Amygdala (tissue), 56 donors: ENCODE data around the gene EPAS1.
"Not testable (repeated sequence)": the region's sequence is repeated elsewhere in the genome, so short reads cannot be mapped to it uniquely, and the experiment has no call there.

Source experiments
- DNase-seq, 56 donors: peaks; one replicate each; lab custom pipeline; 2025; lab: John Stamatoyannopoulos, UW

EPAS1 gene

DNA sequence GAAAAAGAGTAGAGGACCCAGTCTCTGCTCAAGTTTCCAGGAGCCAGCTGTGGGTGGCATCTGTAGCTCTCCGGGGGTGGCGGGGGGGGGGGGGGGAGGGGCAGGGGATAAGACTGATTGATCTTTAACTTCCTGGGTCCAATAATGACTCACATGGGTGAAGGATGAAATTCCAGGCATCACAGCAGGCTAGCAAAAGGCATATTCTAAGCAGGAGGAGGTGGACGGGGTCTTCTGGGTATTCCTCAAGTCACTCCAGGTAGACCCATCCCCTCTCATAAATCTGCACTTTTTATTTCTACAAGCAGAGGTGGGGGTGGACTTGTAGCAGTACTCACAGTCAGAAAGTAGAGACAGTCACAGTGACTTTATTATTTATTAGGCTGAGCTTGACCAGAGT is 96.7 kb downstream of the EPAS1 start:
- no peak for DNase-seq

DNA sequence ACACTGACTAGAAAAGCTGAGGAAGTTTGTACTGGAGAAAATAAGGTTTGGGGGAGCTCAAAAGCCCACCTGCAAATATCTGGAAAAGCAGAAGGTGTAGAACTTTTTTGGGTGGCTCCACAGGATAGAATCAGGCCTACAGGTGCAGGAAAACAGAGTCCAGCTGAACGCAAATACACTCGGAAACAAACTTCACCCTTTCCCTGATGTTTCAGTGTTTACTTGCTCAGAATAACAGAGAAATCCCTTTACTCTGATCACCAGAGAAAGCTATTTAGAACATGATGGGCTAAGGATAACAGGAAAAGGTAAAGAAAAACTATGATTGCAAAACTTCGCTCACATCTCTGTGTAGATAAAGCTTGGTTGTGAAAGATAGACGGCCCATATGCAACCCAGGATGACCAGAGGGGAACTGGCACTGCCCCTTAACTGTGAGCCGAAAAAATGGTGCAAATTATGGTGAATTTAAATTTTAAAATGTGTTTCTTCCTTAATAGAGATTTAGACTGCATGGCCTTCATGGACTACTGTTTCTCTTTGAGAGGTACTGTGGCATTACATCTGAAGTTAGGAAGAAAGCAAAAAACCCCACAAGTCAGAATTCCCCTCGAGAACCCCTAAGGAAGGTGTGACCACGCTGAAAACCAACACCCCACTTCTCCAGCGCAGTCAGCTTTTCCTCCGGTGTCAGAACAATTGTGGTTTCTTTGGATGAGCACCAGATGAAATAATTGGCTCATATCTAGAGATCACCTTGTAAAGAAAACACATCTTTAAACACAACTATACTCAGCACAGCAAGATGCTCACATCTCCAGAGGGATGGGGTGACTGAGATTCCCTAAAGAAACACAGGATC is 97.7 kb downstream of the EPAS1 start:
- DNase-seq, result no peak

DNA sequence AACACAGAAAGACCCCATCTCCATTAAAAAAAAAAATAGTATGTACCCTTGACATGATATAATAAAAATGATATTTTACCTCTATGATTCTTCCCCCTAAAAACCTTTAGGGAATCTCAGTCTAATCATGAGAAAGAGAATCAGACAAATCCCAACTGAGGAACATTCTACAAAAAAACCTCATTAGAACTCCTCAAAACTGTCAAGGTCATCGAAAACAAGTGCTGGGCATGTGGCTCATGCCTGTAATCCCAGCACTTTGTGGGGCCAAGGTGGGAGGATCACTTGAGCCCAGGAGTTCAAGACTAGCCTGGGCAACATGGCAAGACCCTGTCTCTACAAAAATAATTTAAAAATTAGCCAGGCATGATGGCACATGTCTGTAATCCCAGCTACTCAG is 98.5 kb downstream of the EPAS1 start:
- not testable (repeated sequence) for DNase-seq

DNA sequence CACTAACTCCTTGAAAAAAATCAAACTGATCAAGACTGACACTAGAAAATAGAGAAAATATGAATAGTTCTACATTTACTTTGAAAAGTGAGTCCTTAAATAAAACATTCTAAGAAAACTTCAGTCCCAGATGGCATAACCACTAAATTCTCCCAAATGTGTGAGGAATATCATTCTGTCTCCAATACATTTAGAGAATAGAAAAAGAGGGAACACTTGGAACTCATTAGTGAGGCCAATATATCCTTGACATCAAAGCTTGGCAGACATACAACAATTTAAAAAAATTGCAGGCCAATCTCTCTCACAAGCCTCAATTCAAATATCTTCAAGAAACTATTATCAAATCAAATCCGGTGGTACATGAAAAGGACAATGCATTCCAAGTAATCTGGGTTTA is 102.8 kb downstream of the EPAS1 start:
- DNase-seq, result no peak

DNA sequence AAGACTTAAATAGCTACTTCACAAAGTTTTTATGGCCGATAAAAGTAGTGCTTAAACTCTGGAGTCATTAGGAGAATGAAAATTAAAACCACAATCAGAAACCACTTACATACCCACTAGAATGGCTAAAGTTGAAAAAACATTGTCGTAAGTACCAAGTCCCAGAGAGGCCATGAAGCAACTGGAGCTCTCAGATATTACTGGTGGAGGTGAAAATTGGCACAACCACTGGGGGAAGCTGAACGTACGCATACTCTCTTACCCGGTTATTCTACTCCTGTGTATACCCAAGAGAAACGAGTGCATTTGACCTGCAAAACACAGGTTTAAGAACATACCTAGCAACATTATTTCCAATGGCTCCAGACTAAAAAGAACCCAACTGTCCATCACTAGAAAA is 105.7 kb downstream of the EPAS1 start:
- DNase-seq, result no peak

DNA sequence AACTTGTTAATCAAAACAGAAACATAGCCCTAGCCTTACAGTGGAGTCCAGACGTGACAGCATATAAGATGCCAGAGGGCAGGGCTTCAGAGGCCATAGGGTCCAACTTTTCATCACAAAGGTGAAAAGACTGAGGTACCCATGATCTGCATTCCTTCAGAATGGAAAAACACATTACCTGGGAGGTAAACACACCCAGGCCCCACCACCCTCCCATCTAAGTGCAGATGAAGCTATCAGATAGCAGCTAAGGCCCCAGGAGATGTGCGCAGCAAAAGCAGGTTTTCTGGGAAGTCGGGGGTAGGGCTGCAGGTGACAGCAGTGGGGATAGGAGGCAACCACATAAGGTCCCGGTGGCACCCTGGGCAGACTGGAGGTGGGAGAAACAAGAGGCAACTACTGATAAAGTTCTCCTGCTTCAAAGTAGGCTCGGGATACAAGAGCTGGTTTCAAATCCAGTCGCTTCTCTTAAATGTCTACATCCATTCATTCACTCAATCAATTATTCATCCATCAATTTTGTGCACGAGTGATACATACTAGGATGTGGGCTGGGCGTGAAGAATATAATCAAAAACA is 107.1 kb downstream of the EPAS1 start:
- DNase-seq, result no peak

DNA sequence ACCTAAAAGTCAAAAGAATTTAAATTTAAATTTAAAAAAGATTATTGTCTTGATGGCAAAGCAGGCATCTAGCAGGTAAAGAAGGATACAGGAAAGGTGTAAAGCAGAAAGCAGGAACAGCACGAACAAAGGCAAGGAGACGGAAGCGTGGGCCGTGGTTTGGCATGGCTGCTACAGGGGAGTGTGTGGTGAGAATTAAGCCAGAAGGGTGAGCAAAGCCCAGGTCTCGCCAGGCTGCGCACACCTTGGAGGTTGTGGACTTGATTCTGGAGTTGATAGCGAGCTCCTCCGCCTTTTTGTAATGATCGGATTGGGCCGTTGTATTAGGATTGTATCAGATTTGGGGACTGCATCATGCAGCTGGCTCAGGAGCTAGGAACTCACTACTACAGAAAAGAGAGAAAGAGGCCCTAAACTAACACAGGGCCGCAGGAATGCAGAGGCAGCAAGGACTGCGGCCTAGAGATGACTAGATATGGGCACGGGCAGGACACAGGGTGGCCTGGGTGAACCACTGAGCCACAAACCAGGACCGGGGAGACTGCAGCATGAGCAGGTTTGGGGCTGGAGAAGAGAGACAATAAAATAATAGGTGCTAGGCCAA is 110.7 kb downstream of the EPAS1 start:
- no peak for DNase-seq

DNA sequence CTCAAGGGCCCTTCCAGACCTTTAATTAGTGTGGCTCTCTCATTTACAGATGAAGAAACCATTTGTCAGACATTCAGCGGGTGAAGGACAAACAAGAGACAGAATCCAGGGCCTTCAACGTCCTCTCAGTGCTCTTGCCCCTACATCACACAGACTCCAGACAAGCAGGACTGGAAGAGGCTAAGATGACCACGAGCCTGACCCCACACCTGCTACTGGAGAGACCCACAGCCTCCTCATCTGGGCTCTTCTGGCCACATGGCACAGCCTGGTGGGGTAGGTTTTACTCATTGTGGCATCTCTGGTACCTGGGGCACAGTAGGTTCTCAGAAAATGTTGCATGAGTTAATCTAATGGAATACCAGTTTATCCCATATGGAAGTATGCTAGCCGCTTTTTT is 112.5 kb downstream of the EPAS1 start:
- no peak for DNase-seq

DNA sequence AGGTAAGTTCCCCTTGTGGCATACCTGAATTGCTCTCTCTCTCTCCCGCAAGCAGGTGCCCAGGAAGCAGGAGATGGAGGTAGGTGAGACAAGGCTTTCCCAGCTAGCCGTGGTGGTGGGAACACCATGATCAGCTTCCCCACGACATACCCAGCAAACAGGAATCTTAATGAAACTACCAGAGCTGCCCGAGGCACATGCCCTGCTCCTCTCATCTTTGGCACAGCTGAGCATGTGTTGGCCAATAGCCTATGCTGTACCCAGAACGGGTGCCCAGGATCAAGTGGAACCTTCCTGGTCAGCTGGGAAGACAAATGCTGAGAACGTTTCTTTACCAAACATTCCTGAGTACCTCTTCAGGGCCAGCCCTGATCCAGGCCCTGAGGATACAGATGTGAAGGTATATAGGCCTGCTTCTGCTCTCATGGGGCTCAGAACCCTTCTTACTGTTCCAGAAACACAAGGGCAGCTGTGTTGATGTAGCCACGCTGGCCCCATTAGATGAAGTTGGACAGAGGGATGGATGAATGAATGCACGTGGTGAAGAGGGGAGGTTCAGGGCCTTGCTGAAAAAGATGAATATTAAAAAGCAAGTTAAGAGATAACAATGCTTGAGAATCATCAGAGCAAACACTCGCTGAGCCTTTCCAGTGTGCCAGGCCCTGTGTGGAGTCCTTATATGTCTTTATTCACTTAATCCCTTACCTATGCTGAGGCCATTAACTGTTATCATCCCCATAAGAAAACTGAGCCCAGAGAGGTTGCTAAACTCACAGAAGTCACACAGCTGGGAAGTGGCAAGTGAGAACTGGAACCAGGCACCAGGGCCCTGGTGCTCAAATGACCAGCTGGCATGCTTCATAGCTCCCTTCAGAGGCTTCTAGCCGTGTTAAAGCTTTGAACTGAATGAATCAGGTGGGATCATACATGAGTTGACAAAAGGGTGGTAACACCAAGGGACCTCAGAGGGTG is 113.4 kb downstream of the EPAS1 start:
- DNase-seq, result no peak

DNA sequence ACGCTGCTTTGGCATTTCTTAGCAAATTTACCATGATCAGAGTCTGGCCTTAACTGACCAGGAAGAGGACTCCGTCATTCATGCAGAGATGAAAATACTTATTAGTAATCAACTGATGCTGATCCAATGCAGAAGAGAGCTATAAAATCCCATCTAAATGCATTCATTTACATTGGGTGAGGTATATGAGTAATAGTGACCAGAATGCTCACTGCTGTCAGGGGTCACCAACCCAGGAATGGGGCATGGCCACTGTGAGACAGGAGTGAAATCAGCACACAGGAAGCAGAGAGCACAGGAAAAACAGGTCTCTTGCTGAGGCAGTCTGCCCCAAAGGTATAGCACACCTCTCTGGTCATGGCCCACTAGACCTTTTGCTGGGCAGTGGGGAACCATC is 114.0 kb downstream of the EPAS1 start:
- DNase-seq, result no peak

DNA sequence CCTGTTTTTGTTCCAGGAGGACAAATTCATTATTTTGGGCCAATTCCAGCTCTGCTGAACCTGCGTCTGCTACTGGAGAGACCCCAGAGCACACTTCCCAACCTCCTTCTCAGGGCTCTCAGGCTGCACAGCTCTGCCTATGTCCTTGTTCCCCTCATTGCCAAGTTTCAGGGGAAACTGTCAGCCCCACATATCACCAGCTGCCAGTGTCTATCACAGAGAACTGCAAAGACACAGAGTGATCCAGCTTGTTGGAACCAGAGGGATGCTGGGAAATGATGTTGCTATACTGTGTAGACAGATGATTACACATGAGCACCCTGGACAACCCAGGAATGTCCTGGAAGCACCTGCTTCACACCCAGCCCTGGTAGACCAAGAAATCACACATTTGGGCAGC is 114.8 kb downstream of the EPAS1 start:
- DNase-seq, result no peak

DNA sequence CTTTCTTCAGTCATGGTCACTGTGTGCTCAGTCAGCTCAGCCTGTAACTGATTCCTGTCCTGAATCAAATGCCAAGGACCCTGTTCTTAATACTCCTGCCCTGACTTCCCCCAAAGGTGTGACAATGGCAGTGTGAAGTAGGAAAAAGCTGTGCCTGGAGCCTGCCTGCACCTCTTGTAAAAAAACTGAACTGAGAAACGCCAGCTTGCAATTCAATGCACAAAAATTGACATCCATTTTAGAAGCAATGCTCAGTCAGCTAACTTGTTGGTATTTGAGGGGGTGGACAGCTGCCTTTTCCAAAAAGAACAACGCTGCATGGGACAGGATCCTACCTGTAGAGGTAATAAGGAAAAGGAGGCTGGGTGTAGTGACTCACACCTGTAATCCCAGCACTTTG is 115.9 kb downstream of the EPAS1 start:
- DNase-seq, result no peak

DNA sequence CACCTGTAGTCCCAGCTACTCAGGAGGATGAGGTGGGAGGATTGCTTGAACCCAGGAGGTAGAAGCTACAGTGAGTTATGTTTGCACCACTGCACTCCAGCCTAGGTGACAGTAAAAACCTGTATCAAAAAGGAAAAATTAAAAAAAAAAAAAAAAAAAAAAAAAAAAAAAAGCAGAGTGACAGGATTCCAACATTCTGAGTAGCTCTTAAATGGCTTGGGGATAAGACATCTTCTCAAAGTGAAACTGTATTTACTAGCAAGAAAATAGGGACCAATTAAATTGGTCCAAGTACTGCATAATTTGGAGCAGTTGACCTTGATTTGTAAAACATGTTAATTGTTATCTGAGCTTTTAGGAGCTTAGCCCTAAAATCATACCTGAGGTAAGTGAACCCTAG is 116.4 kb downstream of the EPAS1 start:
- DNase-seq, result no peak

DNA sequence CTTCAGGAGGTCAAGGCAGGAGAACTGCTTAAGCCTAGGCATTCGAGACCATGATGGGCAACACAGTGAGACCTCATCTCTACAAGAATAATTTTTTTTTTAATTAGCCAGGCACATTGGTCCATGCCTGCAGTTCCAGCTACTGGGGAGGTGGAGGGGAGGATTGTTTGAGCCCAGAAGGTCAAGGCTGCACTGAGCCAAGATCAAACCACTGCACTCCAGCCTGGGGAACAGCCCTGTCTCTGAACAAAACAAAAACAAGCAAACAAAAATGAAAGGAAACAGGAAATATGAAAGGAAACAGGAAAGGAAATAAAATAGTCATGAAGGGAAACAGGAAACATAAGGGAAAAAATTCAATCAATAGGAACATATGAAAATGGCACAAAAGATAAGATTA is 117.5 kb downstream of the EPAS1 start:
- DNase-seq, result no peak

DNA sequence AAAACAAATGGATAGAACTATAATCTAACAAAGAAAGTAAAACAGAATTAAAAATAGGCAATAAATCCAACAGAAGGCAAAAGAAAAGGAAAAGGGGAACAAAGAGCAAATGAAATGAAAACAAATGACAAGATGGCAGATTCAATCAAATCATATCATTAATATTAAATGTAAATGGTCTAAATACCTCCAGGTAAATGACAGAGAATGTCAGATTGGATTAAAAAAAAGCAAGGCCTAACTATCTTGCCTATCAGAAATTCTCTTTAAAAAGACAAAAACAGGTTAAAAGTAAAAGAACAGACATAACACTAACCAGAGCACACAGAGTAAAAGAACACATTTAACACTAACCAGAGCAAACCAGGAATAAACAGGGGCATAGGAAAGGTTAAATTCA is 119.1 kb downstream of the EPAS1 start:
- DNase-seq, result no peak

DNA sequence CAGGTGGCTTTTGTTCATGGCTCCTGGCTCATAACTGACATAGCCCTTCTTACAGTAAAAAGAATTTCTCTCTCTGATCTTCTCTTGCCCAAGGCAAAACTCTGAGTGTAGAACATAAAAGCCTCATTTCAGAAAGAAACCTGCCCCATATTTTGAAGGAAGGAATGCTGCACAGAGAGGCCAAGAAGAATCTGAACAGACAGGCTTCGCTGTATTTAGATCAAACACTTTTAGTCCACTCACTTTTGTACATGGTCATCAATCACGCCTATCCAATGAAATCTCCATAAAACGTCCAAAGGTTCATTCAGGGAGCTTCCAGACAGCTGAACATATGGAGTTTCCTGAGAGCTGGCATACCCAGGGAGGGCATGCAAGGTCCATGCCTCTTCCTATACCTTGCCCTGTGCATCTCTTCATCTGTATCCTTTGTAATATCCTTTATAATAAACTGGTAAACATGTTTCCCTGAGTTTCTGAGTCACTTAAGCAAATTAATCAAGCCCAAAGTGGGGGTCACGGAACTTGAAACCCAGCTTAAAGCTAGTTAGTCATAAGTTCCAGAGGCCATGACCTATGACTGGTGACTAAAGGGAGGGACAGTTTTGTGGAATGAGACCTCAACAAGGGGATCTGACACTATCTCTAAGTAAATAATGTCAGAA is 119.7 kb downstream of the EPAS1 start:
- no peak for DNase-seq

DNA sequence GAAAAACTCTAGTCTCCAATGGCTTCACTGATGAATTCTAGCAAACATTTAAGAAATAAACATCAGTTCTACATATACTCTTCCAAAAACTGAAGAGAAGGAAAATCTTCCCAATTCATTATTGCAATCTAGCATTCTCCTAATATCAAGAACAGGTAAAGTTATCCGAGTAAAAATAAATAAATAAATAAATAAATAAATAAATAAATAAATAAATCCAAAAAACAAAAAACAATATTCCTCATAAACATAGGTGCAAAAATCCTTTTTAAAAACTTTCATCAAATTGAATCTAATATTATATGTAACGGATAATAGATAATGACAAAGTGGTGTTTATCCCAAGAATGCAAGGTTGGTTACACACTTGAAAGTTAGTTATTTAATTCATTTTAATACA is 123.7 kb downstream of the EPAS1 start:
- DNase-seq, result no peak

DNA sequence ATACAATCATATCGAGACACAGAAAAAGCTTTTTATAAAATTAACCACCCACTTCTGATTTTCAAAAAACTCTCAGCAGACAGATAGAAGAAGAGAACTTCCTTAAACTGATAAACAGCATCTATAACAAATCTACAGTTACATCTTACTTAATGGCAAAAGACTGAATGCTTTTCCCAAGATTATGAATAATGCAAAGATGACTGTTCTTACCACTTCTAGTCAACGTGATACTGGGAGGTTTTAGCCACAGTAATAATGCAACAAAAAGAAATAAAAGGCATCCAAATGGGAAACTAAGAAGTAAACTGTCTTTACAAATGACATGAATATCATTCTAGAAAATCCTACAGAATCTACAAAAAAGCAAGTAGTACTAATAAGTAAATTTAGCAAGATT is 124.2 kb downstream of the EPAS1 start:
- no peak for DNase-seq

DNA sequence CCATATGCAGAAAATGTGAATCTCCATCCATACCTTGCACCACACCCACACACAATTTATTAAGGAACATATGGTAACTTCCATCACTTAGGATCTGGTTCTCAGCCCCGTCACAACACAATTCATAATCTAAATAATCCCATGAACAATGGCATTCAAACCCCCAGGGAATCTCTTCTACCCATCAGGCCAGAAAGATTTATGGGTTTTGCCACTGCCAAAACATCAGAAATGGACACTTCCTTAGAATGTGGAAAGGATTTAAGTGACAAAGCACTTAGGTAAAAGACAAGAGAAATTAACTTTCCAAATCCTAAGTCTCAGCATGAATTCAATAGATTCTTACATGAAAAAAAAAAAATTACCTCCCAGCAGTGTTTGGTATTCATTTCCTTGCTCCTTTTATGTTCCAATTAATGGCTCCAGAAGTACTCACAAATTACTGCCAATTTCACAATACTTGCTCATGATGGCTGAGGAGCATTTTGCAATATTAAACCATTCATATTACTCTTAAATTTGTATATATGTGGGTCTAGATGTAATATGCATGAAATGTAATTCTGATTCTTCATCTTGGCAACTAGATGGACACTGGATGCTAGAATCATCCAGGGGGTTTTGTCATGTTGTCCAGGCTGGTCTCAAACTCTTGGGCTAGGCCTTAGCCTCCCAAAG is 125.6 kb downstream of the EPAS1 start:
- DNase-seq, result no peak

DNA sequence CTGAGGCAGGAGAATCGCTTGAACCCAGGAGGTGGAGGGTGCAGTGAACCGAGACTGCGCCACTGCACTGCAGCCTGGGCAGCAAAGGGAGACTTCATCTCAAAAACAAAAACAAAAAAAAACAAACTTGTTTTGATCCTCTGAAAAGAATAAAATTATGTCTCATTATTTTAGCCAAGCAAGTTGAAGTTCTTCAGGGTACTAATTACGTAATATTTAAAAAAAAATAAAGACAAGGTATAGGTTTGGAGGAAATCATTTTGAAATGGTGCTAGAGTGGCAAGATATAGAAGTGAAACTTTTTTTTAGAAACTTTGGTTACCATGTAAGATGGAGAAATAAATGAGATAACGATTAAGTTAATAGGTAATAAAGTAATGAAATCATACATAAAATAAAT is 127.7 kb downstream of the EPAS1 start:
- no peak for DNase-seq
